CD14-positive monocyte (primary cell): ENCODE data around the gene HEBP1. TPM values are rescaled to one million over a fixed set of nuclear protein-coding genes. Genes with fewer than 3 reads are reported as not detected.

Source experiments
- DNase-seq, 3 donors: peaks; one replicate each; pipeline ENCODE4 v3.0.0-alpha.2; 2011 to 2022
- H2AFZ ChIP-seq: 2 replicates; pipeline ENCODE4 v1.6.0; 2012; ENCODE audit warnings: mild to moderate bottlenecking, low read depth, low read length, inconsistent platforms; ENCODE audit not compliant: insufficient read depth, poor library complexity, severe bottlenecking
- H3K27ac ChIP-seq, 2 donors: 1 replicate in 1 of 2; 2 replicates in 1 of 2; pipeline ENCODE4 v1.5.1; 2012 to 2013; ENCODE audit warnings: low read length in 2 of 2, control low read depth in 1 of 2, inconsistent platforms in 1 of 2, low read depth in 1 of 2, mild to moderate bottlenecking in 1 of 2
- H3K27me3 ChIP-seq, 2 donors: one replicate each; pipeline versions ENCODE4 v1.6.0 to v1.6.1; 2011 to 2013; ENCODE audit warnings: low read length in 2 of 2; ENCODE audit not compliant: control insufficient read depth in 2 of 2, insufficient read depth in 2 of 2
- H3K36me3 ChIP-seq, 2 donors: replicated peaks in 1 of 2; 1 replicate in 1 of 2; 2 replicates in 1 of 2; pipeline versions ENCODE4 v1.5.1 to v1.6.1; 2012 to 2013; ENCODE audit warnings: low read length in 2 of 2, control low read depth in 1 of 2, inconsistent platforms in 1 of 2, mild to moderate bottlenecking in 1 of 2; ENCODE audit not compliant: insufficient read depth in 2 of 2, control insufficient read depth in 1 of 2
- H3K4me1 ChIP-seq, 2 donors: 1 replicate in 1 of 2; 2 replicates in 1 of 2; pipeline versions ENCODE4 v1.5.1 to v1.6.1; 2012 to 2013; ENCODE audit warnings: low read length in 2 of 2, control low read depth in 1 of 2, inconsistent platforms in 1 of 2, mild to moderate bottlenecking in 1 of 2, moderate library complexity in 1 of 2; ENCODE audit not compliant: insufficient read depth in 2 of 2, control insufficient read depth in 1 of 2
- H3K4me2 ChIP-seq: replicated peaks from 2 replicates; pipeline ENCODE3; 2012; ENCODE audit warnings: low read length, moderate library complexity, mild to moderate bottlenecking; ENCODE audit not compliant: poor library complexity, severe bottlenecking; ENCODE audit errors: extremely low read depth
- H3K4me3 ChIP-seq, 3 experiments: fragments of 200-600 bp in 1 of 3; sonication (generic) in 1 of 3; replicated peaks in 1 of 3; 1 replicate in 2 of 3; 2 replicates in 1 of 3; pipeline ENCODE4 v1.5.1; 2011 to 2013; ENCODE audit warnings: low read length in 3 of 3, mild to moderate bottlenecking in 3 of 3, control low read depth in 2 of 3, low read depth in 2 of 3, inconsistent platforms in 1 of 3, moderate library complexity in 1 of 3
- H3K79me2 ChIP-seq: 2 replicates; pipeline ENCODE4 v1.6.0; 2012; ENCODE audit warnings: mild to moderate bottlenecking, control low read depth, inconsistent platforms, low read length, moderate library complexity; ENCODE audit not compliant: insufficient read depth
- H3K9ac ChIP-seq: 2 replicates; pipeline ENCODE4 v1.6.0; 2017; ENCODE audit warnings: low read length, mild to moderate bottlenecking; ENCODE audit not compliant: insufficient read depth, poor library complexity, severe bottlenecking
- H3K9me3 ChIP-seq, 2 donors: replicated peaks in 1 of 2; 1 replicate in 1 of 2; 2 replicates in 1 of 2; pipeline versions ENCODE4 v1.5.1 to v1.6.1; 2012 to 2013; ENCODE audit warnings: low read length in 2 of 2, control low read depth in 1 of 2; ENCODE audit not compliant: control insufficient read depth in 1 of 2, insufficient read depth in 1 of 2
- H4K20me1 ChIP-seq: 2 replicates; pipeline ENCODE4 v1.6.0; 2012; ENCODE audit warnings: mild to moderate bottlenecking, low read length, control low read depth, moderate library complexity; ENCODE audit not compliant: insufficient read depth
- H3K27ac Mint-ChIP-seq, 7 donors: one replicate each; pipeline ENCODE4 v1.8.0; 2020; ENCODE audit warnings: mild to moderate bottlenecking in 7 of 7, mixed read lengths in 7 of 7, moderate library complexity in 6 of 7, inconsistent platforms in 2 of 7
- H3K27me3 Mint-ChIP-seq, 3 donors: one replicate each; pipeline ENCODE4 v1.8.0; 2021 to 2022; ENCODE audit warnings: low read depth in 3 of 3, mild to moderate bottlenecking in 3 of 3, mixed read lengths in 3 of 3, moderate library complexity in 3 of 3, inconsistent platforms in 1 of 3
- H3K36me3 Mint-ChIP-seq, 2 donors: one replicate each; pipeline ENCODE4 v1.8.0; 2020; ENCODE audit warnings: mixed read lengths in 2 of 2, inconsistent platforms in 1 of 2, mild to moderate bottlenecking in 1 of 2
- H3K4me1 Mint-ChIP-seq: one replicate; pipeline ENCODE4 v1.8.0; 2020; ENCODE audit warnings: mild to moderate bottlenecking, mixed read lengths
- H3K4me3 Mint-ChIP-seq, 2 donors: one replicate each; pipeline ENCODE4 v1.8.0; 2020; ENCODE audit warnings: mild to moderate bottlenecking in 2 of 2, mixed read lengths in 2 of 2, moderate library complexity in 1 of 2
- H3K9me3 Mint-ChIP-seq, 7 donors: one replicate each; pipeline ENCODE4 v1.8.0; 2020 to 2022; ENCODE audit warnings: mixed read lengths in 7 of 7, mild to moderate bottlenecking in 6 of 7, moderate library complexity in 6 of 7, inconsistent platforms in 2 of 7
- WGBS: methylation state at CpG from one replicate; pipeline ENCODE4 v1.1.5; 2013; ENCODE audit warnings: missing lambda C conversion rate; ENCODE audit not compliant: insufficient coverage; 5-methylcytosine and 5-hydroxymethylcytosine counted together
- intact Hi-C, 2 donors: fragments of 100-400 bp; cut with micrococcal nuclease; formaldehyde crosslinking; loops; one replicate each; pipeline versions ENCODE4 v1.15.0 to v1.15.1; 2023
- polyA plus RNA-seq, 3 donors: library from polyadenylated mRNA; depleted of rRNA in 1 of 3; unstranded in 2 of 3; stranded (reverse) in 1 of 3; fragments of 300-500 nt in 2 of 3; fragments of >200 nt in 1 of 3; fragmentation: Illumina TruSeq in 2 of 3; gene quantifications; 1 replicate in 2 of 3; 2 replicates in 1 of 3; pipeline ENCODE4 v1.2.3, GENCODE V29; 2012 to 2021
- TF ChIP-seq, protein P1 (sequence below): fragments of 200-600 bp; IDR thresholded peaks from one replicate; pipeline ENCODE4 v1.8.0; 2022; ENCODE audit warnings: antibody characterized with exemption, mild to moderate bottlenecking

The HEBP1 gene
- polyA plus RNA-seq, 3 donors, result 33.4 to 89.3 (median 71.3) TPM

- TF ChIP-seq, protein P1, sequence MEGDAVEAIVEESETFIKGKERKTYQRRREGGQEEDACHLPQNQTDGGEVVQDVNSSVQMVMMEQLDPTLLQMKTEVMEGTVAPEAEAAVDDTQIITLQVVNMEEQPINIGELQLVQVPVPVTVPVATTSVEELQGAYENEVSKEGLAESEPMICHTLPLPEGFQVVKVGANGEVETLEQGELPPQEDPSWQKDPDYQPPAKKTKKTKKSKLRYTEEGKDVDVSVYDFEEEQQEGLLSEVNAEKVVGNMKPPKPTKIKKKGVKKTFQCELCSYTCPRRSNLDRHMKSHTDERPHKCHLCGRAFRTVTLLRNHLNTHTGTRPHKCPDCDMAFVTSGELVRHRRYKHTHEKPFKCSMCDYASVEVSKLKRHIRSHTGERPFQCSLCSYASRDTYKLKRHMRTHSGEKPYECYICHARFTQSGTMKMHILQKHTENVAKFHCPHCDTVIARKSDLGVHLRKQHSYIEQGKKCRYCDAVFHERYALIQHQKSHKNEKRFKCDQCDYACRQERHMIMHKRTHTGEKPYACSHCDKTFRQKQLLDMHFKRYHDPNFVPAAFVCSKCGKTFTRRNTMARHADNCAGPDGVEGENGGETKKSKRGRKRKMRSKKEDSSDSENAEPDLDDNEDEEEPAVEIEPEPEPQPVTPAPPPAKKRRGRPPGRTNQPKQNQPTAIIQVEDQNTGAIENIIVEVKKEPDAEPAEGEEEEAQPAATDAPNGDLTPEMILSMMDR, result no peak
- Mint-ChIP-seq H3K27ac (peak overlapping the region in 4 of 7 donors; percentile 94 to 97 (median 96)), H3K9me3 (peaks cover 0 to 2% (median 0%) of the 10 kb centered on the region in 7 donors), H3K4me3 (peak overlapping the region; percentile 90 to 97), H3K27me3 (peaks cover 0 to 3% (median 2%) of the 10 kb centered on the region in 3 donors), H3K4me1 (peaks cover 56% of the 10 kb centered on the region), H3K36me3 (peaks cover 4 to 12% of the 10 kb centered on the region in 2 donors)
- no peaks in the 10 kb centered on the region for H3K36me3 ChIP-seq
- no peaks in the 10 kb centered on the region for H4K20me1 ChIP-seq
- peak overlapping the region in 1 of 2 donors; percentile 95 for H3K27ac ChIP-seq
- H3K4me3 ChIP-seq, result peak overlapping the region in 1 of 3 experiments; percentile 91
- H3K4me1 ChIP-seq, result peaks cover 35 to 39% of the 10 kb centered on the region in 2 donors
- DNase-seq, result no peak
- H3K9ac ChIP-seq, result no peak overlapping the region
- H3K79me2 ChIP-seq, result peaks cover 33% of the 10 kb centered on the region
- WGBS, result 95% methylated on average over 6 of the region's 10 CpGs
- intact Hi-C loops, result loop anchor here (5.0 kb wide), 3 partner anchors 95 to 210 kb away; partner anchors contain the start of gene GSG1 (in 1 of the 2)
- peak overlapping the region; percentile 95 for H3K4me2 ChIP-seq
- no peaks in the 10 kb centered on the region for H3K9me3 ChIP-seq
- H2AFZ ChIP-seq, result no peak overlapping the region
- no peaks in the 10 kb centered on the region for H3K27me3 ChIP-seq
Observed at GRCh38 chr12:13002301-13003097, 2.4 kb upstream of the HEBP1 start.

GRCh38 chr12:13001775-13002040 is 1.6 kb upstream of the HEBP1 start:
- Histone ChIP-seq H3K4me1 (peaks cover 39 to 44% of the 10 kb centered on the region in 2 donors), H3K27ac (peak overlapping the region; percentile 95 to 97), H2AFZ (peak overlapping the region; percentile 89), H3K4me3 (peak overlapping the region; percentile 46 to 91 (median 89)), H3K9me3 (no peaks in the 10 kb centered on the region), H4K20me1 (no peaks in the 10 kb centered on the region), H3K9ac (peak overlapping the region; percentile 95), H3K79me2 (peaks cover 41% of the 10 kb centered on the region), H3K36me3 (no peaks in the 10 kb centered on the region), H3K27me3 (no peaks in the 10 kb centered on the region), H3K4me2 (peak overlapping the region; percentile 95)
- Mint-ChIP-seq H3K27me3 (peaks cover 0 to 3% (median 2%) of the 10 kb centered on the region in 3 donors), H3K36me3 (peaks cover 6 to 16% of the 10 kb centered on the region in 2 donors), H3K4me3 (peak overlapping the region; percentile 90 to 97), H3K27ac (peak overlapping the region; percentile 91 to 97 (median 94)), H3K4me1 (peaks cover 61% of the 10 kb centered on the region), H3K9me3 (peaks cover 0 to 2% (median 0%) of the 10 kb centered on the region in 7 donors)
- WGBS, result 49% methylated on average over 16 of the region's 16 CpGs
- intact Hi-C loops, result loop anchor here (5.0 kb wide), 3 partner anchors 96 to 211 kb away; partner anchors contain the start of gene GSG1 (in 1 of the 2)
- DNase-seq, result peak in 1 of 3 donors; percentile 10
- TF ChIP-seq, protein P1, result no peak
